ENCODE measurements around the gene PGBD2.
"Not testable (repeated sequence)": the region's sequence is repeated elsewhere in the genome, so short reads cannot be mapped to it uniquely, and the experiment has no call there.

PGBD2 gene

GRCh38 chr1:248890549-248891498 is 15.2 kb upstream of the PGBD2 start:
- no peak for DNase-seq

GRCh38 chr1:248891758-248892157 is 14.3 kb upstream of the PGBD2 start:
- no peak for DNase-seq

- DNase-seq: no peak
Measured at GRCh38 chr1:248892590-248892989, 13.4 kb upstream of the PGBD2 start.

- no peak for DNase-seq
Measured at GRCh38 chr1:248894837-248895236, 11.2 kb upstream of the PGBD2 start.

- no peak for DNase-seq
Measured at GRCh38 chr1:248897412-248898337, 8.4 kb upstream of the PGBD2 start.

- DNase-seq: no peak
Measured at GRCh38 chr1:248900637-248901036, 5.4 kb upstream of the PGBD2 start.

- DNase-seq: no peak
Measured at GRCh38 chr1:248901578-248901977, 4.5 kb upstream of the PGBD2 start.

- DNase-seq: no peak
Measured at GRCh38 chr1:248904437-248905216, 1.4 kb upstream of the PGBD2 start.

GRCh38 chr1:248905662-248906008 is 400 bp upstream of the PGBD2 start:
- no peak for DNase-seq

GRCh38 chr1:248906753-248907661 is 972 bp downstream of the PGBD2 start:
- DNase-seq: no peak

- no peak for DNase-seq
Measured at GRCh38 chr1:248910761-248911160, 4.7 kb downstream of the PGBD2 start.

GRCh38 chr1:248913933-248914332 is 7.9 kb downstream of the PGBD2 start:
- DNase-seq: no peak

GRCh38 chr1:248914796-248915381 is 8.9 kb downstream of the PGBD2 start:
- DNase-seq: no peak

- DNase-seq: no peak
Measured at GRCh38 chr1:248918131-248918530, 12.1 kb downstream of the PGBD2 start.

GRCh38 chr1:248923352-248924338 is 17.6 kb downstream of the PGBD2 start:
- DNase-seq: no peak

- DNase-seq: peak; percentile 12 to 37
Measured at GRCh38 chr1:248924696-248925532, 18.9 kb downstream of the PGBD2 start.

- not testable (repeated sequence) for DNase-seq
Measured at GRCh38 chr1:248925859-248926258, 19.8 kb downstream of the PGBD2 start.

- no peak for DNase-seq
Measured at GRCh38 chr1:248926401-248927182, 20.6 kb downstream of the PGBD2 start.
